Ishikawa (cell line): ENCODE results near the gene UBA52.

Source experiments
- CEBPB ChIP-seq: IDR thresholded peaks from 2 replicates; pipeline ENCODE4 v1.6.1; 2012
- CREB1 ChIP-seq: IDR thresholded peaks from 2 replicates; pipeline ENCODE4 v1.6.1; 2012; ENCODE audit warnings: low read depth
- EGR1 ChIP-seq: IDR thresholded peaks from 2 replicates; pipeline ENCODE4 v1.6.1; 2012
- EP300 ChIP-seq: IDR thresholded peaks from 2 replicates; pipeline ENCODE4 v1.6.1; 2012; ENCODE audit warnings: borderline replicate concordance
- FOXM1 ChIP-seq: IDR thresholded peaks from 2 replicates; pipeline ENCODE4 v1.6.1; 2012; ENCODE audit warnings: low read depth, borderline replicate concordance
- NFIC ChIP-seq: IDR thresholded peaks from 2 replicates; pipeline ENCODE4 v1.6.1; 2012
- RAD21 ChIP-seq: IDR thresholded peaks from 2 replicates; pipeline ENCODE4 v1.6.1; 2012; ENCODE audit warnings: low read depth
- TAF1 ChIP-seq: IDR thresholded peaks from 2 replicates; pipeline ENCODE4 v1.6.1; 2012; ENCODE audit warnings: low read depth, mild to moderate bottlenecking
- TCF12 ChIP-seq: IDR thresholded peaks from 2 replicates; pipeline ENCODE4 v1.6.1; 2012; ENCODE audit warnings: low read depth
- TEAD4 ChIP-seq: IDR thresholded peaks from 2 replicates; pipeline ENCODE4 v1.6.1; 2012
- YY1 ChIP-seq: IDR thresholded peaks from 2 replicates; pipeline ENCODE4 v1.6.1; 2012; ENCODE audit warnings: low read depth
- ZBTB7A ChIP-seq: IDR thresholded peaks from 2 replicates; pipeline ENCODE4 v1.6.1; 2012; ENCODE audit warnings: low read depth
- TF ChIP-seq, protein P1 (sequence below): IDR thresholded peaks from 2 replicates; pipeline ENCODE4 v1.6.1; 2012; ENCODE audit warnings: low read depth, mild to moderate bottlenecking
- TF ChIP-seq, protein P2 (sequence below): IDR thresholded peaks from 2 replicates; pipeline ENCODE4 v1.6.1; 2012

DNA sequence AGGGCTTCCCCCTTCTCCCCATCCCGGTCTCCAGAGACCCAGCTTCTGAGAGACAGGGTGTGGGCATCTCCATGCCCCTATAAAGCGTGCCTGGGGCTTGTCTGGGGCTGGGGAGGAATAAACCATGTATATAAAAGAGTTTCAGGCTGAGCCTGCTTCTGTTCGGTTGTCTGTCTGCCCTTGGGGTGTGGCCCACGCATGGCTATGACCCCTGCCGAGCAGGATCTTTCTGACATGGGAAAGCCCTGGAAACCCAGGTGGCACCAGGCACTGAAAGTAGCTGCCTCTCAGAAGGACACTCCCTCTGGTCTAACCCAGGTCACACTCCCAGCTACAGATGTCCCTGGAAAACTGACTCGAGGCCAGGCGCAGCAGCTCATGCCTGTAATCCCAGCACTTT lies 49.2 kb downstream of the UBA52 start:
- TF ChIP-seq TAF1 = no peak
- TF ChIP-seq, protein P1, sequence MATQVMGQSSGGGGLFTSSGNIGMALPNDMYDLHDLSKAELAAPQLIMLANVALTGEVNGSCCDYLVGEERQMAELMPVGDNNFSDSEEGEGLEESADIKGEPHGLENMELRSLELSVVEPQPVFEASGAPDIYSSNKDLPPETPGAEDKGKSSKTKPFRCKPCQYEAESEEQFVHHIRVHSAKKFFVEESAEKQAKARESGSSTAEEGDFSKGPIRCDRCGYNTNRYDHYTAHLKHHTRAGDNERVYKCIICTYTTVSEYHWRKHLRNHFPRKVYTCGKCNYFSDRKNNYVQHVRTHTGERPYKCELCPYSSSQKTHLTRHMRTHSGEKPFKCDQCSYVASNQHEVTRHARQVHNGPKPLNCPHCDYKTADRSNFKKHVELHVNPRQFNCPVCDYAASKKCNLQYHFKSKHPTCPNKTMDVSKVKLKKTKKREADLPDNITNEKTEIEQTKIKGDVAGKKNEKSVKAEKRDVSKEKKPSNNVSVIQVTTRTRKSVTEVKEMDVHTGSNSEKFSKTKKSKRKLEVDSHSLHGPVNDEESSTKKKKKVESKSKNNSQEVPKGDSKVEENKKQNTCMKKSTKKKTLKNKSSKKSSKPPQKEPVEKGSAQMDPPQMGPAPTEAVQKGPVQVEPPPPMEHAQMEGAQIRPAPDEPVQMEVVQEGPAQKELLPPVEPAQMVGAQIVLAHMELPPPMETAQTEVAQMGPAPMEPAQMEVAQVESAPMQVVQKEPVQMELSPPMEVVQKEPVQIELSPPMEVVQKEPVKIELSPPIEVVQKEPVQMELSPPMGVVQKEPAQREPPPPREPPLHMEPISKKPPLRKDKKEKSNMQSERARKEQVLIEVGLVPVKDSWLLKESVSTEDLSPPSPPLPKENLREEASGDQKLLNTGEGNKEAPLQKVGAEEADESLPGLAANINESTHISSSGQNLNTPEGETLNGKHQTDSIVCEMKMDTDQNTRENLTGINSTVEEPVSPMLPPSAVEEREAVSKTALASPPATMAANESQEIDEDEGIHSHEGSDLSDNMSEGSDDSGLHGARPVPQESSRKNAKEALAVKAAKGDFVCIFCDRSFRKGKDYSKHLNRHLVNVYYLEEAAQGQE = no peak
- TF ChIP-seq CREB1 = no peak
- no peak for TF ChIP-seq ZBTB7A
- no peak for TF ChIP-seq TCF12
- TF ChIP-seq EP300 = no peak
- no peak for TF ChIP-seq NFIC
- TF ChIP-seq, protein P2, sequence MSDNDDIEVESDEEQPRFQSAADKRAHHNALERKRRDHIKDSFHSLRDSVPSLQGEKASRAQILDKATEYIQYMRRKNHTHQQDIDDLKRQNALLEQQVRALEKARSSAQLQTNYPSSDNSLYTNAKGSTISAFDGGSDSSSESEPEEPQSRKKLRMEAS = no peak
- no peak for TF ChIP-seq CEBPB
- TF ChIP-seq YY1 = no peak
- TF ChIP-seq FOXM1 = no peak
- no peak for TF ChIP-seq EGR1
- no peak for TF ChIP-seq TEAD4
- no peak for TF ChIP-seq RAD21
